OCI-LY7 (cell line): ENCODE results near the gene STXBP6.

Experiments
- CTCF ChIP-seq: fragments of 200-600 bp; sonication (generic); conservative IDR thresholded peaks from 2 replicates; pipeline ENCODE4 v1.5.1; 2014; ENCODE audit warnings: mild to moderate bottlenecking, antibody characterized with exemption, low read length, moderate library complexity, mixed read lengths
- EZH2phosphoT487 ChIP-seq: fragments of 200-600 bp; sonication (generic); IDR thresholded peaks from 2 replicates; pipeline ENCODE4 v1.6.1; 2018; ENCODE audit warnings: low read depth, borderline replicate concordance, mild to moderate bottlenecking, mixed run types, antibody characterized with exemption, low read length, moderate library complexity, mixed read lengths

GRCh38 chr14:24918822-24919221, 131.1 kb downstream of the STXBP6 start:
- TF ChIP-seq CTCF = no peak
- no peak for TF ChIP-seq EZH2phosphoT487
